Stimulated activated CD8-positive, alpha-beta memory T cell treated with anti-CD3 and anti-CD28 coated beads, Interleukin-15, amount 100 ng/mL, for 24 hours (primary cell): ENCODE measurements around the gene PALLD.

Experiments
- DNase-seq: peaks from one replicate; pipeline ENCODE4 v3.0.0-alpha.2; 2020; ENCODE audit warnings: low read depth

Gene PALLD

DNA sequence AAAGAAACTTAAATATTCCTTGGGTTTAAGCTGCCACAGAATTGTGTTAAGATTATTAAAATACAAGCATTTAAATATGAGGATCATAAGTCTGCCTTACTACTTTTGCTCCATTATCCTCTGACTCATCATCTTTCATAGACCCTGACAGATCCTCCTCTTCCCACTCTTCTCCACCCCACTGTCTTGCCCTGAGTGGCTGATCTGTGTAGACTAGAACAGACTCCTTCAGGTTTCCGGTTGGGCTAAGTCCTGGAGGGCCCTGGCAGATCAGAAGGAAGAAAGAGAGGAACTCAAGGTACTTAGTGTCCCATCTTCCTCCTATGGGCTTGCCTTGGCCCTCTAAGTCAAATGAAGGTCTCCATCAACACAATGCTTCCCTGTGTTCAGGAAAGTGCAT, 30.7 kb downstream of the PALLD start:
- DNase-seq: no peak

DNA sequence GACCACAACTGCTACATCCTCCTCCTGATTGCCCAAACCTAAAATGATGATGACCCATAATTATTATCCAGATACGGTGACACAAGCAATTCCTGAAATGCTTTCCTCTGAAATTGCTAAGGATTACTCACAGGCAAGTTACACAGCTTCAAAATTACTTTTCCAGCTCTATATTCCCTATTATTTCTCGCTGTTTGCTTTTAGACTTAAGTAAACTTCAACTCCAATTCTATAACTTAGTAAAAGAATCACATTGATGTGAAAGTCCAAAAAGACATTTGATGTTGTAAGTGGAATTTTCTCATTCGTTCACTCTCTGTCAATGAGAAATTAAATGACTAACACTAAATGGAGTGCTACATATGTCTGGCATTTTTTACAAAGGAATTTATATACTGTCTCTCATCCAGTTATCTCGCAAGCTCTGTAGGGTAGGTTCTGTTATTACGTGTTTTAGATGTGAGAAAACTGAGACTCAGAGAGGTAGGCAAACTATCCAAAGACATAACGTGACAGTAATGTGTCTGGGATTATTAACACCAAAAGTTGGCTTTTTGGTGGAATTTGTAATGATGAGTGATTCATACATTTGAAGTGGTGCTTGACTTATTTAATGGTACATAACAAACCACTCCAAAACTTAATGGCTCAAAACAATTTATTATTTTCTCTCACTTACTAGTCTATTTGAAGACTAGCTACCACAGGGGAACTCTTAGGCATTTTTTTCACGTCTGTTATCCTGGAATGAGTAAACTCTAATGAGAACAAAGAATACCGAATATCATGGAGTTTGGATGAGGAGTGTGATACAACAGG, 31.5 kb downstream of the PALLD start:
- DNase-seq: no peak

DNA sequence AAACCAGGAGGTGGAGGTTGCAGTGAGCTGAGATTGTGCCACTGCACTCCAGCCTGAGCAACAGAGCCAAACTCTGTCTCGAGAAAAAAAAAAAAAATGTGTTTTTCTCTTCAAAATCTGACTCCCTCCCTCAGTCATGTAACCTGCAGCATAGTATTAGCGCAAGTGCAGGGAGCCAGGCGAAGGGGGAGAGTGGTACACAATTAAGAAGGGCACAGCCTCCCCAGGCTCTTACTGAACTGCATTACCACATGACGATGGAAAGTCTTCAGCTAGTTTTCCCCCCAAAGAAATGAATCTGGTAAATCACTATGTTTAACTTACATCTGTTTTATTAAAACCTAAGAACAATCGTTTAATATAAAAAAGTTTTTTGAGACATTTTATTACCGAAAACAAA, 32.4 kb downstream of the PALLD start:
- no peak for DNase-seq

DNA sequence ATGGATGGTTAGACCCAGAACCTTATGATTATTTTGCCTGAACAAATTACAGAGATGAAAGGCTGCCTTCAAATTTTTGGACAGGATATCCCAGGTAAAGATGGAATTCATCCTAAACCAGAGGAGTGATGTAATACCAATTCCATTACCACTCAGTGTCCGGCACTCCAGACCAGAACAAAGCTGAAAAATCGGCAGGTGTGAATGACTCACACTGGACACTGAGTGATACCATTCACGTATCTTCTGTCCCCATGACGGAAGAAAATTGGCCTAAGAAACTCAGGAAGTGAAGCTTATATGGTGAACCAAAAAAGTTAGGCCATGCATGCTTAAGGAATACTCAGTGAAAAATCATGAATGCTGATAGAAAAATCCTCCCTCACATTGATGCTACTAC, 34.5 kb downstream of the PALLD start:
- DNase-seq: no peak

DNA sequence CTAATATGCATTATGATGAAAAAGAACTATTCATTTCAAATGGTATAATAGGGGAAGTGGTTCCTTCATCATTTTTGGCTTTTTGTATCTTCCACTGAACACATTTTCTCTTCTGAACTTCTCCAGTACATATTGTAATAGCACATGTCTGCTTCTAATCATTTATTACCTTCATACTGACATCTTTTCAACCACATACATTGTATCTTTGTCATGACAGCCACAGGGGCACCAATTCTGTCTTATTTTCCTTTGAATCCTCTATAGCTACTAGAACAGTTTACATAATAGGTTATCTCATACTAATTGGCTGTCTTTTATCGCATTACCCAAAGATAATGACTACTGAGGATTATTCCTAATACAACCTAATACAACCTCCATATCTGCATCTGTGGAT, 37.7 kb downstream of the PALLD start:
- DNase-seq: no peak

DNA sequence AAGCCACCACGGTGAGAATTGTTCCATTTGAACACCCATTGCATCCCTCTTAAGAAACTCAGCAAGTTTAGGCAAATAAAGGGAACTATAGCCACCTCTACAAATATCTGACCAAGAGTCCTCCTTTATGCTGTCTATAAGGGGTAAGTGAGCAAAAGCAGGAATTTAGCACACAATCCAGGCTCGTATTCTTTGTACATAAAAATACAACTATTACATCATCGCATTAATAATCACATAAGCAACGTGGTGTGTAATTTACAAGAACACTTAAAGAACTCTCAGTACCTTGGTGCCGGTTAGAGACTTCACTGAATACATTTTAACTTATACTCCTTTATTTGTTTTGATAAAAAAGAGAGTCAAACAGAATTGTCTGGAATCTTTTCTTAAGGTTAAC, 38.8 kb downstream of the PALLD start:
- DNase-seq: no peak

DNA sequence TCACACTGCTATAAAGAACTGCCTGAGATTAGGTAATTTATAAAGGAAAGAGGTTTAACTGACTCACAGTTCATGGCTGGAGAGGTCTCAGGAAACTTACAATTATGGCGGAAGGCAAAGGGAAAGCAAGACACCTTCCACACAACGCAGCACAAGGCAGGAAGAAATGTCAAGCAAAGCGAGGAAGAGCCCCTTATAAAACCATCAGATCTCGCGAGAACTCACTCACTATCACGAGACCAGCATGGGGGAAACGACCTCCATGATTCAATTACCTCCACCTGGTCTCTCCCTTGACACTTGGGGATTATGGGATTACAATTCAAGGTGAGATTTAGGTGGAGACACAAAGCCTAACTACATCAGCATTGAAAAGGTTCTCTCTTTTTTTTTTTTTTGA, 39.6 kb downstream of the PALLD start:
- no peak for DNase-seq

DNA sequence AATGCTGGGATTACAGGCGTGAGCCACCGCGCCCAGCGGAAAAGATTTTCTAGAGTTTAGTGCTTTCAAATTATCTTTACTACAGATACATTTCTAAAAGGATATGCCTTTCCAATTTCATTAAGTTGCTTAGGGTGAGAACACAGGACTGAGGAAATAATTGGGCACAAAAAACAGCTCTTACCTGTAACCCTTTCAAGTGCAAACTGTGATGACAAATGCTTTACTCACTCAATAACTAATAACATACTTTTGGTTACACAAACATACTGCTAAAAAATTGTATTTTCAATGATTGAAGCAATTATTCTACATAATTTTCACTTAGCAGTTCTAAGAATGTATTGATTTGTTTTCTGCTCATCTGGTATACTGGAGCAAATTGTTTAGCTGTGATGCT, 40.2 kb downstream of the PALLD start:
- DNase-seq: no peak

DNA sequence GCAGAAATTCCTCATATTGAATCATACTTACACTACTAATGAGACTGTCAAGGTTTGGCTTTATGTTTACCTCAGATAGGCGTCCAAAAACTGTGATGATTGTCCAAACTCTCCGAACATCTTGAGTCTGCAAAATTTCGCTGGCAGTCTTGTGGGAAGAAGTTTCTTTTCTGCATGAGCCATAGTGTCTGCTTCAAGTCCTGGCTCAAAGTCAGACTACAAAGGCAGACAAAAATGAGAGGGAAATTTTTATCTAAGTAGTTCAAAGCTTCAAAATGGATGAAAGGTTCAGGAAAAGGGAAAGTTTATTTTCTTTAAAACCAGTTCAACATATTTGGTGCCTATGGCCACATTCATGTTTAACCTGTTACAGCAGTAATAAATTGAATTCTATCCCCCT, 40.7 kb downstream of the PALLD start:
- DNase-seq: no peak

DNA sequence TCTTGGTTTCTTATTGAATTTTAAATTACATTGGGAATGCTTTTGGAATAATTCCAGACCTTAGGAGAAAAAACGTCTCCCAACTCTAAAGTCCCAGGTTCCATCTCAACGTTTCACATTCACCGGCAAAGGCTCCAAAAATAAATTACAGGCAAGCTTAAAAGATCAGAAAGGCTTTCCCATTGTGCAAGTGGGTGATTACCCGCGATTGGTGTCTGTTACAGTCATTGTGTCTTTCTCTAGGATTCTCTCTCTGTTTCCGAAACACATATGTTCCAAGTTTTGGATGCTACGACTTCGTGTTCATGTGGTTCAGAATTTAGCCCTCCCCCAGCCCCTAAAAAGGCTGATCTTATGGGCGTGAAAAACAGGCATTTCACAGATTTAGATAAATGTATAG, 41.8 kb downstream of the PALLD start:
- DNase-seq: no peak

DNA sequence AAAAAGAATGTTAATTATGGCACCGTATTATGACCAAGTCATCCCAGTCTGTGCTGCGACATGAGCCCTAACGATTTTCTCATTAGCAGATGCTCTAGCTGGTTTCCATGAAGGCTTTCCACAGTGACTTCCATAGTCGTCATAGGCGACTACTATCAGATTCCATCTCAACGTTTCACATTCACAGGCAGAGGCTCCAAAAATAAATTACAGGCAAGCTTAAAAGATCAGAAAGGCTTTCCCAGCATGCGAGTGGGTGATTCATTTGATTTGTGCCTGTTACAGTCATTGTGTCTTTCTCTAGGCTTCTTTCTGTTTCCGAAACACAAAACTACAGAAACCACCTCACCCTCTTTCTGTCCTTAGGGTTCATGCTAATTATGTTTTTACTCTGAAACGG, 43.2 kb downstream of the PALLD start:
- no peak for DNase-seq

DNA sequence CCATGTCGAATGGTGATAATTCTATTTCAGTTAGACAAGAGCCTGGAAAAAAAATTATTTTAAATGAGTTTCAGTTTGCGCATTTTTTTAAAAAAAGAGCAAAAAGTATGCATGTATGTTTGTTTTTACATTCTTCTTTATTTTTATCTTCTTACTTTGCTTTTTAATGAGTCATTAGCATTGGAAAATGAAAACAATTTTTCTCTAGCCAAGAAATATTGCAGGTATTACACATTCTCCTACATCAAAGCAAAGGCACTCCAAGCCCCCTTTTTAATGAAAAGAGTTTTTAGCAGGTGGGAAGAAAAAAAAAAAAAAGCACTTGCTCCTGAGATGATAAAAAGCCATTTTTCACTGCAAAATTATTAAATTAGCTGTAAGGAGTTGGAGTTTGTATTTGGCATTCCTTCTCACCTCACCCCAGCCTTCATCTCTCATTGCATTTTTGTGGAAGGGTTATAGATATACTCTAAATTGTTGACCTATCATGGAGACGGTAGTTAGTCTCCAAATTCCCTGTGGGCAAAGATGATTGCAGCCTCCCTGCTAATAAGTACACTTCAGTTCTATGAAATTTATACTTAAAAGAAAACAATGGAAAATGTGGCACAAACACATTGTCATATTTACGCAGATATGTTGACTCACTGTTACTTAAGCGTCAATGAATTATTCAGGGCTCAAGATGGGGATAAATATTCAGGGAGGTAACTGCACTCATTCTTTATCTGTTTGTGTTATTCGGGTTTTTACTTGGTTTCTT, 43.8 kb downstream of the PALLD start:
- no peak for DNase-seq

DNA sequence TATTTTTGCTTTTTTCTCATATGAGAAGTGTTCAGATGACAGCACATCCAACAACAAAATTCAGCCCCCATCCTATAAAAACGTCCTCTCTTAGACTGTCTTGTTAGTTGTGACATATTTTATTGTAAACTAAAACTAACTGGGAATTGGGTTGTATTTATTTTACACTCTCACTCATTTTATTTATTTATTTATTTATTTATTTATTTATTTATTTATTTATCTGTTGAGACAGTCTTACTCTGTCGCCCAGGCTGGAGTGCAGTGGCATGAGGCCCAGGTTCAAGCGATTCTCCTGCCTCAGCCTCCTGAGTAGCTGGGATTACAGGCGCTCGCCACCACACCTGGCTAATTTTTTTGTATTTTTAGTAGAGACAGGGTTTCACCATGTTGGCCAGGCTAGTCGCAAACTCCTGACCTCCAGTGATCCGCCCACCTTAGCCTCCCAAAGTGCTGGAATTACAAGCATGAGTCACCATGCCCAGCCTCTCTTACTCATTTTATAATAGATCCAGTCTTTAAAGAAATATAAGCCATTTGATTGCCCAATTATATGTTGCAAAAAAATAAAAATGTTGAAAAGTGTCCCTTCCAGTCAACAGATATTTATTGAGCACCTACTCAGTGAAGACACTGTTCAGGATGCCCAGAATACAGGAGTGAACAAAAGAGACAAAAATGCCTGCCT, 44.6 kb downstream of the PALLD start:
- no peak for DNase-seq

DNA sequence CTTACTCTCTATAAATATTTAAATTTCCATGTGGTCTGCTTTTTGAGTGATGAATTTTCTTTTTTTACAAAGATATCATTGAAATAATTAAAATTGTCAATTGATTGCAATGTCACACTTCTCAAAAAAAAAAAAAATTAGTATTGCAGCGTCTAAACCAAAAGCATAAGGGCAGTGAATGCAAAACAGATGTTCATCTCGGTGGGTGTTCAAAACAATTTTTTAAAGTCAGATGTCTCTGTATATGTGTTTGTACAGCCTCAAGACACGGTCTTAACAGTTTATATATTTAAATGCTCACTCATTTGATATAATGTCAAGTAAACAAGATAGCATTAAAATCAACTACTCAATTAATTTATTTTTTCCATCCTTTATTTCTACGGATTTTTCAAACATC, 52.3 kb downstream of the PALLD start:
- DNase-seq: no peak

DNA sequence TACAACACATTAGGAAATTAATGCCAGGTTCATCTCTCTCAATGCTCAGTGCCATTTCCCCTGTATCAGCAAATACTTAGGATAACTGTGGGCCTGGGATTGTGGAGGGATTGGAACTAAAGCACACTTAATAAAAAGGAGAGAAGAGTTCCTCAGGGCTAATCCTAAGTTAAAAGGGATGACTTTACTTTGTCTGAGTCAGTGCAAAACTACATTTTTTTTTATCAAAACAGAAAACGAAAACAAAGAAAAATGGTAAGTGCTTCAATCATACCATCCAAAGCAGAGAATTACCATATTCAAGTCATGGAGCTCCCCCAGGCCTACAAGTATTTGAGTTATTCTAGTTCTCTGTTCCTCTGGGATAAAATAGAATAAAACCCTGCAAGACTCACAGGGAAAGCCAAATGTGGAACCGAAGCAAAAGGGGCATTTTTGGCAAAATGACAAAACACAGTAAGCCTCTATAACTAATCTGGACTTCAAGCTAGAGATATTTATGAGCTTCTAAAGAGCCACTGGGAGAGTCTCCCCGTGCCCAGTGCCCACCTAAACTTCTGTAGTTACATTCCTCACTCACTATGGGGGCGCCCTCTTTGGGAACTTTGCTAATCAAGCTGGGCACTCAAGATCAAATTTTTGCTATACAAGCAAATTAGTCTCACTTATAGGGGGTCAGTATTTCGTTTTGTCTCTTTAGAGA, 53.4 kb downstream of the PALLD start:
- no peak for DNase-seq

DNA sequence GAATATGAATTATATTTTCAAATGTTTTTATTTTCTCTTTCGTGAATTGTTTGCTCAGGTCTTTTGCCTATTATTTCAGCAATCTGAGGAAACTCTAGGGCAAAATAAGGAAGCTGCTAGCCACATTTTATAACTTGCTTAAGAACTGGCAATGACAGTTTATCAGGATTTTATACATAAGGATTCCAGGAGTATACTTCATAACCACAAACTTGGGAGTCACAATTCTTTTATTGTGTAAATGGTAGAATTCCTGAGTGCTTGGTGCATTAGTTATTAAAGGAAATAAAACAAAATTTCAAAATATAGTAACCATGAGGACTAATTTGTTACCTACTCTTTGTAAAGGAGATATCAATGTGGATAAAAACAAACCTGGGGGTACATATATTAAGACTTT, 54.4 kb downstream of the PALLD start:
- DNase-seq: no peak

DNA sequence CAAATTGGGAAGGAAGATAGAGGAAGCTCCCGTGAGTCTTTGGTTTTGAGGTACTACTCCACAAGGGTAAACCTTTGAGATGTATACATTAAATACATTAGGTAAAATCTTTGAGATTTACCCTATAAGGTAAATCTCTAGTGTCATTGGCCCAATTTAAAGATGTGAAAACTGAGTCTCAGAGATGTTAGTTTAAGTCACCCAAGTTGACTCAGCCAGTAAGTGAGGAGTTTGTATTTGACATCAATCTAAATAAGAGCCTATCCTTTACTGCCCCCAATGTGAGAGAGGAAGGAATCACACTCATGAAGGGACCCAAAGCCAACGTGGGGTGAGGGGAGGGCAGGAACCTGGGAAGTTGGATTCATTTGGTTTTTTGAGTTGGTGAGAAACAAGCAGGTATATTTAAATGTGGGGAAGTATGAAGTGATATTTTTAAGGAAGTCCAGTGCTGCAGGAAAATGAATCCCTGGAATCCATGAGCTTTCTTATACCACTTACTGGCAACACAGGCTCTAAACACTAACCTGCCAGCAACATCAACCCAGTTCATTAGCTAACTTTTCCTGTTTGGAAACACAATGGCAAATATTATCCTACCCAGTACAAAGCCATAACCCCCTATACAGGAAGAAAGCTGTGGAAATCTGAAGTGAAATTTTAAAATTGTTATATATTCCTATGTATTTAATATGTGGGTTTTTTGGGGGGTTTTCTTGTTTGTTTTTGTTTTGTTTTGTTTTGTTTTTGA, 55.3 kb downstream of the PALLD start:
- no peak for DNase-seq

DNA sequence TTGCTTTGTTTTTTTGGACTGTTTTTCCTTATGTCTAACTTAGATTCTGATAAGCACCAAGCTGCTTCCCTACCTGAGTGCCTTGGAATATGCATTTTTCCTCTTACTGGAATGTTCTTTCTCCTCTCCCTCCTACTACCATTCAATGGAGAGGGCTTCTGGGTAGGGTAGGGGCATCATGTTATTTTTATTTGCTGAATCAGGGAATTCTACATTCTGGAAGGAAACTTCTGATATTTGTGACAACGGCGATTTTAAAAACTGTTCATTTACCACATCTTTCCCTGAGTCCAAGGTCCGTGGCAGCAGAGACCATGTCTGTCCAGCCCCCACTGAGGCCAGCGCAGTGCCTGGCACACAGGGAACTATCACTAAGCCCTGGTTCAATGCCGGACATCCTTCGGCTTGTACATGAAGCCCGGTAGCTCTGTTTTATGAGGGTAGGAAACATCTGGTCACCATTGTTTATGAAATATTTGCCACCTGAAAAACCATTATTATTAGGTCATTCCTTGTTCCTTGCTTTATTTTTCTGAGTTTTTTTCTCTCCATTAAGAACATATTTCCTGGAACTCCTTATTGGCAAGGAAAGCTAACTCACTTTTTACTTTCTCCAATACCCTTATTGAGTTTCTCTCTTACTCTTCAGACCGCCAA, 57.0 kb downstream of the PALLD start:
- no peak for DNase-seq

DNA sequence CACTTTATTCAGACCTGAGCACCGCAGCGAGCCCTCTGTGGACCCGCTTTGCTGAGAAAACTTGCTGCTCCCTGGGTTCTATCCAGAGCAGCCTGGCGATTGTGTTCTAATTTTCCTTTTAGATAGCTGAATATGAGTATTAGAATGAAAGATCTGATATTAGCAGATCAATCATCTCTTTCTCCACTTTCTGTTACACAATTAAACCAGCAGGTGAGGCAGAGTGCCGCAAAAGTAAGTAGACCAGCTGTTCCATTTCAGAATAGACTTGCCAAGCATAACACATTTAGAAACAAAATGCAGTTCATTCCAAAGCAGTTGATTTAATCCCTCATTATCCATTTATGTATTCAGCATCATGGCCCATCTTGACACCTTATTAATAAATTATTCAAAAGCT, 58.6 kb downstream of the PALLD start:
- DNase-seq: no peak

DNA sequence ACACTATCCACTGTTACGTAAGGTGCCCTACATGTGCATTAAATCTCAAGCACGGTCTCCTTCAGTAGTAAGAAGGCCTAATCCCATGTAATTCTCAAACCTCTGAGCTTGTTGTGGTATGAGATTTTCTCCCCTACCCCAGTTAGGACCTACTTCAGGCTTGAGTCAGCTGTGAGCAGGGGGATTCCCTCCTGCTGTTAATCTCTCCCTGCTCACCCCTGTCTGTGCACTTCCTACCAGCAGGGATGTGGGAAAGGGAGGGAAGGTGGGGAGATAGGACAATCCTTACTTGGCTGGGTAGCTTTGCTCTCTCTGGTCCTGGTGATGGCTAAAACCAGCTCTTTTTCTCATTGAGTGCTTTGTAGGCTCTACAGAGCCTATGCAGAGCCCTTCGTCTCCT, 60.8 kb downstream of the PALLD start:
- no peak for DNase-seq

DNA sequence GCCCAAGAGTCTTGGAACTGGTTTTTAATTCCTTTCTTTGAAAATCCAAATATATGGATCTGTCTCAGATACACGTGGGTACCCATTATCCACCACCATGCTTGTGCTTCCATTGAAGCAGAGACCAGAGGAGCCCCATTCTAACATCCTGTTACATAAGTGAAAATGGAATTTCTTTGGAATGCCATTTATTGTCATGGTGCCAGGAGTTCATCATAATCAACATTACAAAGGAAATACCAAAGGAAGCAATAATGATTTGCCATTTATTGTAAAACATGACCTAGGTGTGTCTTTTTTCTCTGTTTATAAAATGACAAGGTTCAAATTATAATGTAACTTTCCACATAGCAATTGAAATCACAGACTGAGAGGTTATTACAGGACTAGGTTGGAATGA, 61.7 kb downstream of the PALLD start:
- DNase-seq: no peak
